ENCODE measurements around the gene KRT6C. TPM values are rescaled to one million over a fixed set of nuclear protein-coding genes. Genes with fewer than 3 reads are reported as not detected.
"Not testable (repeated sequence)": the region's sequence is repeated elsewhere in the genome, so short reads cannot be mapped to it uniquely, and the experiment has no call there.

The KRT6C gene
- total RNA-seq, 1 donor from 2014 or later = not detected

GRCh38 chr12:52502877-52503276, 29.3 kb upstream of the KRT6C start:
- intact Hi-C loops (cut with DNase I) = no loop called here

DNA sequence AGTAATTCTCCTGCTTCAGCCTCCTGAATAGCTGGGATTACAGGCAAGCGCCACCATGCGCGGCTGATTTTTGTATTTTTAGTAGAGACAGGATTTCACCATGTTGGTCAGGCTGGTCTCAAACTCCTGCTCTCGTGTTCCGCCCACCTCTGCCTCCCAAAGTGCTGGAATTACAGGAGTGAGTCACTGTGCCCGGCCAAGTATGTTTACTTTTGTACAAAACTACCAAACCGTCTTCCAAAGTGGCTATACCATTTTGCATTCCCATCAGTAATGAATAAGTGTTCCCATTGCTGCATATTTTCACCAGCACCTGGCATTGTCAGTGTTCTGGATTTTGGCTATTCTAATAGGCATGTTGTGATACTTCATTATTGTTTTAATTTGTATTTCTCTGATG, 27.9 kb upstream of the KRT6C start:
- Histone ChIP-seq H3K4me1 (no peaks in the 10 kb centered on the region), H3K4me3 (no peak overlapping the region), H3K27ac (no peak overlapping the region), H3K27me3 (ENCODE audit: low read depth) (no peaks in the 10 kb centered on the region), H3K9me3 (no peaks in the 10 kb centered on the region), H3K36me3 (no peaks in the 10 kb centered on the region)
- intact Hi-C loops (cut with DNase I) = no loop called here
- no peak for DNase-seq
- ATAC-seq = no peak
- no peak for TF ChIP-seq CTCF (IDR thresholded peaks at IDR 0.05)

More at GRCh38 chr12:52502877-52503276, 29.3 kb upstream of the KRT6C start:
- H3K27me3 ChIP-seq (ENCODE audit: low read depth) = no peaks in the 10 kb centered on the region
- no peak for TF ChIP-seq CTCF (IDR thresholded peaks at IDR 0.05)
- no peaks in the 10 kb centered on the region for H3K36me3 ChIP-seq
- no peak overlapping the region for H3K4me3 ChIP-seq
- DNase-seq (no peak), ATAC-seq (no peak)
- no peak overlapping the region for H3K27ac ChIP-seq
- H3K9me3 ChIP-seq = no peaks in the 10 kb centered on the region
- H3K4me1 ChIP-seq = peaks cover 6% of the 10 kb centered on the region

GRCh38 chr12:52500574-52500973, 27.0 kb upstream of the KRT6C start:
- ATAC-seq; H3K9me3 ChIP-seq; H3K27ac ChIP-seq; intact Hi-C loops (cut with DNase I); H3K4me1 ChIP-seq; H3K27me3 ChIP-seq (ENCODE audit: low read depth); H3K36me3 ChIP-seq; DNase-seq; H3K4me3 ChIP-seq: not testable (repeated sequence)

GRCh38 chr12:52499806-52500560, 26.4 kb upstream of the KRT6C start:
- Histone ChIP-seq H3K27ac (no peak overlapping the region), H3K4me3 (no peak overlapping the region), H3K36me3 (no peaks in the 10 kb centered on the region), H3K27me3 (ENCODE audit: low read depth) (no peaks in the 10 kb centered on the region), H3K4me1 (peaks cover 11% of the 10 kb centered on the region), H3K9me3 (no peaks in the 10 kb centered on the region)
- TF ChIP-seq CTCF (IDR thresholded peaks at IDR 0.05) = no peak
- no peak for DNase-seq
- no peak for ATAC-seq
- intact Hi-C loops (cut with DNase I) = no loop called here

DNA sequence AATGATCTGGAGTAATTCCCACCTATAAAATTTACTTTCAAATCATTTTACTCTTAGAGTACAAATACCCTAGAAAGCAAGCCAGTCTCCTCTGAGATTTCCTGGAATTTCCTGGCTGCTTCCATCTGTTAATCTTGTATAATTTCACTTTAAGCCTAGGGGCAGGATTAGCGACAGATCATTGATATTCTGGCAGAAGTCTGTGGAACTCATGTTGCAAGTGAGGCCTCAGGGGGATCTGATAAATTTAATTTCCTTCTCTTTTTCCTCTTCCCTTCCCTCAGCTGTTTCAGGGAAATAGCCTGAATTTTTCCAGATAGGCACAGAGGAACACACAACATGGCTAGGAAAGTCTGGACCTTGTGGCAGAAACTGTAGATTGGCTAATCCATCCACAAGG, 25.3 kb upstream of the KRT6C start:
- DNase-seq (no peak), ATAC-seq (no peak)
- Histone ChIP-seq H3K27ac (no peak overlapping the region), H3K4me3 (no peak overlapping the region), H3K9me3 (no peaks in the 10 kb centered on the region), H3K4me1 (peaks cover 17% of the 10 kb centered on the region), H3K36me3 (no peaks in the 10 kb centered on the region), H3K27me3 (ENCODE audit: low read depth) (no peaks in the 10 kb centered on the region)
- no peak for TF ChIP-seq CTCF (IDR thresholded peaks at IDR 0.05)
- intact Hi-C loops (cut with DNase I) = no loop called here

GRCh38 chr12:52497975-52498374, 24.4 kb upstream of the KRT6C start:
- Histone ChIP-seq H3K4me3 (no peak overlapping the region), H3K27me3 (ENCODE audit: low read depth) (no peaks in the 10 kb centered on the region), H3K36me3 (no peaks in the 10 kb centered on the region), H3K9me3 (no peaks in the 10 kb centered on the region), H3K4me1 (peaks cover 17% of the 10 kb centered on the region), H3K27ac (no peak overlapping the region)
- TF ChIP-seq CTCF (IDR thresholded peaks at IDR 0.05) = no peak
- intact Hi-C loops (cut with DNase I) = no loop called here
- DNase-seq = no peak
- no peak for ATAC-seq

Measured in lower lobe of right lung (tissue), 2 donors.